A549 treated with AZD2906 at 1 μM for 4 hours (cell line): ENCODE results near the gene PPP1R2C. TPM values are rescaled to one million over a fixed set of nuclear protein-coding genes. Genes with fewer than 3 reads are reported as not detected.

Experiments
- total RNA-seq: library from RNA; stranded (reverse); fragments of 200-300 nt; extraction: Qiagen RNA extraction; gene quantifications from 5 replicates; pipeline ENCODE4 v1.2.3, GENCODE V29; 2022

PPP1R2C gene
- total RNA-seq = not detected in 5 replicates

DNA sequence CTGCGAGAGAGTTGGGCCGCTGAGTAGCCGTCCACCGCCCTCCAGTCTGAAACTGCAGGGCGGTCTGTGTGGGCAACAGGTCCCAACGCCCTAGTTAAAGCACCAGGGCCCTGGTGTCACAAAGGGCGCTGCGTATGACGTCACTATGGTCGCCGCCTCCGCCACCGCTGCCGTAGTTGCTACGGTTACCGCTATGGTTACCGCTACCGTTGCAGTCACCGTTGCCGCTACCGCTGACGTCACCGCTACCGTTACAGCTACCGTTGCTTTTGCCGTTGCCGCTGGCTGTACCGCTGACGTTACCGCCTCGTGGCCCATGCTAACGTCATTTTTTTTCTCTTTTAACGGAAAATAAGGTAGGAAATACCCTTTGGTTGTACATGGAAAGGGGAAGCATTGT lies at the start of gene PPP1R2C:
TSS of gene PPP1R2C (minus strand) at position 68 of the 400 bp plus-strand sequence. CDS start 84 bp downstream, outside the sequence.

